Activated CD8-positive, alpha-beta T cell treated with anti-CD3 and anti-CD28 coated beads for 36 hours (primary cell): ENCODE data around the gene PSMD6. TPM values are rescaled to one million over a fixed set of nuclear protein-coding genes. Genes with fewer than 3 reads are reported as not detected.

ENCODE experiments used
- ATAC-seq: fragments of 200-7000 bp; cut with Tn5 transposase; one replicate; pipeline ENCODE4 v1.10.0; 2021; ENCODE audit warnings: mild to moderate bottlenecking, moderate library complexity
- CTCF ChIA-PET: fragments of 350-600 bp; sonication (Branson Sonifier 250); formaldehyde crosslinking; loops from one replicate; lab custom pipeline; 2021; ENCODE audit warnings: antibody characterized with exemption; lab: Charles Lee
- POLR2A ChIA-PET: fragments of 350-600 bp; sonication (Branson Sonifier 250); formaldehyde crosslinking; loops from one replicate; lab custom pipeline; 2021; ENCODE audit warnings: antibody characterized with exemption; lab: Charles Lee
- DNase-seq: peaks from one replicate; pipeline ENCODE4 v3.0.0-alpha.2; 2020
- H3K27ac Mint-ChIP-seq: one replicate; pipeline ENCODE4 v1.8.0; 2021; ENCODE audit warnings: mild to moderate bottlenecking, mixed read lengths
- H3K27me3 Mint-ChIP-seq: one replicate; pipeline ENCODE4 v1.8.0; 2021; ENCODE audit warnings: mixed read lengths
- H3K36me3 Mint-ChIP-seq: one replicate; pipeline ENCODE4 v1.8.0; 2021; ENCODE audit warnings: low read depth, mixed read lengths
- H3K4me1 Mint-ChIP-seq: one replicate; pipeline ENCODE4 v1.8.0; 2021; ENCODE audit warnings: low read depth, mixed read lengths
- H3K4me3 Mint-ChIP-seq: one replicate; pipeline ENCODE4 v1.8.0; 2021; ENCODE audit warnings: mild to moderate bottlenecking, moderate library complexity, mixed read lengths
- H3K9me3 Mint-ChIP-seq: one replicate; pipeline ENCODE4 v1.8.0; 2021; ENCODE audit warnings: mixed read lengths
- intact Hi-C: fragments of 100-400 bp; cut with micrococcal nuclease; formaldehyde crosslinking; loops from one replicate; pipeline ENCODE4 v1.10.0; 2022
- total RNA-seq, 2 experiments: library from RNA; stranded (reverse); gene quantifications; one replicate each; pipeline ENCODE4 v1.2.3, GENCODE V29; 2021
- TF ChIP-seq, protein P1 (sequence below): fragments of 200-600 bp; IDR thresholded peaks from one replicate; pipeline ENCODE4 v1.8.0; 2022; ENCODE audit warnings: antibody characterized with exemption, mild to moderate bottlenecking

PSMD6 gene
- total RNA-seq, 2 experiments from 2014 or later, result 110 to 113 TPM

DNA sequence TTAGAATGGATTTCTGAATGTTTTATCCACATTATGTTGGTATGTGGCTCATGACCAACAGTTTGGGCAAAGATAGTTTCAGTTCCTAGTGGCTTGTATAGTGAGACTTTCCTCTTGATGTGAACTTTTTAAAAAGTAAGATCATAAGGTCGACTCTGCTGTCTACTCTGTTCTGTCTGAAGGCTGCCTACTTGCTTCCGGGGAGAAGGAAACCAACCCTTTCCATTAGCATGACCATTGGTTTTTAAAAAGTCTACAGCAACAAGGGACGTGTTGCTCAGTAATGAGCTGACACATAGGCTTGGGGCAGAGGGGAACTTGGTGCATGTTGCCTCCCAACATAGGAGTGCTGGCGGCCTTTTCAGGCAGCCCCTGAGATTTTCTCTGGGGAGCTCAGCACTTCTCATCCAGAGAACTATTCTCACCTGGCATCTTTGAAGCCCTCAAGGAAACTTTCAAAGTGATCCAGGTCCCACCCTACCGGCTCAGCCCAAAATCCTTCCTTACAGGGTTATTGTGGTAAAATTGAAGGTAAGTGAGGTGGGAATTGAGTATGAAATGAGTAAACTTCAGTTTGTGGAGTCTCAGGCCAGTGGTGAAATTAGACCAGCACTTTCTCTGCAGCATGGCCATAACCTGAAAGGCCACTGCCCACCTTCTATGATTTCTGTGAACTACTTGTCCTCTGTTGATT is 30.6 kb downstream of the PSMD6 start:
- no peaks in the 10 kb centered on the region for H3K9me3 Mint-ChIP-seq
- H3K27ac Mint-ChIP-seq, result peak overlapping the region; percentile 35
- CTCF ChIA-PET, result interaction anchor here (0.7 to 28.1 kb wide), 8 partner anchors 11 to 49 kb away, joined by 3 to 595 read pairs (median 4); no protein-coding TSS in a partner anchor
- TF ChIP-seq, protein P1, sequence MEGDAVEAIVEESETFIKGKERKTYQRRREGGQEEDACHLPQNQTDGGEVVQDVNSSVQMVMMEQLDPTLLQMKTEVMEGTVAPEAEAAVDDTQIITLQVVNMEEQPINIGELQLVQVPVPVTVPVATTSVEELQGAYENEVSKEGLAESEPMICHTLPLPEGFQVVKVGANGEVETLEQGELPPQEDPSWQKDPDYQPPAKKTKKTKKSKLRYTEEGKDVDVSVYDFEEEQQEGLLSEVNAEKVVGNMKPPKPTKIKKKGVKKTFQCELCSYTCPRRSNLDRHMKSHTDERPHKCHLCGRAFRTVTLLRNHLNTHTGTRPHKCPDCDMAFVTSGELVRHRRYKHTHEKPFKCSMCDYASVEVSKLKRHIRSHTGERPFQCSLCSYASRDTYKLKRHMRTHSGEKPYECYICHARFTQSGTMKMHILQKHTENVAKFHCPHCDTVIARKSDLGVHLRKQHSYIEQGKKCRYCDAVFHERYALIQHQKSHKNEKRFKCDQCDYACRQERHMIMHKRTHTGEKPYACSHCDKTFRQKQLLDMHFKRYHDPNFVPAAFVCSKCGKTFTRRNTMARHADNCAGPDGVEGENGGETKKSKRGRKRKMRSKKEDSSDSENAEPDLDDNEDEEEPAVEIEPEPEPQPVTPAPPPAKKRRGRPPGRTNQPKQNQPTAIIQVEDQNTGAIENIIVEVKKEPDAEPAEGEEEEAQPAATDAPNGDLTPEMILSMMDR, result no peak
- H3K27me3 Mint-ChIP-seq, result no peaks in the 10 kb centered on the region
- ATAC-seq, result no peak
- no peak for DNase-seq
- H3K4me3 Mint-ChIP-seq, result no peak overlapping the region
- intact Hi-C loops, result loop anchor here (1.0 kb wide), 1 partner anchor 30 kb away; no protein-coding TSS in a partner anchor
- POLR2A ChIA-PET, result interaction anchor here (0.8 to 1.5 kb wide), 3 partner anchors 11 to 27 kb away, joined by 3 to 5 read pairs (median 4); no protein-coding TSS in a partner anchor
- H3K36me3 Mint-ChIP-seq, result peaks cover 59% of the 10 kb centered on the region
- H3K4me1 Mint-ChIP-seq, result peaks cover 31% of the 10 kb centered on the region

DNA sequence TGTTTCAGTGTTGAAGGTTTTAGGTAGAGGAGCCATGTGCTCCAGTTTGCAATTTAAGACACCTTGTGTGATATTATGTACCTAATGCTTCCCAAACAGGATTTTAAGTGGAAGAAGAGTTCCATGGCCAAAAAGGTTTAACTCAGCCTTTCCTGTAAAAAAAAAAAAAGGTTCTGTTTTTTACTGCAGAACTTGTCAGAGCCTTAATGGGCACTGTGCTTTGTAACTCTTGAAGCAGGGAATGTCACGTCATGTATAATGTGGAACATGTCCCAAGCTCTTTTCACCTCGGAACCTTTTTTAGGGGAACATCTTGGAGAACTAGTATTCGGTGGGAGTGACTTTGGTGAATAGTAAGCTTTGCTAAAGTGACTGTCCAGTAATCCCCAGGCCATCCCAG is 31.6 kb downstream of the PSMD6 start:
- Mint-ChIP-seq H3K36me3 (peaks cover 57% of the 10 kb centered on the region), H3K27me3 (no peaks in the 10 kb centered on the region)

DNA sequence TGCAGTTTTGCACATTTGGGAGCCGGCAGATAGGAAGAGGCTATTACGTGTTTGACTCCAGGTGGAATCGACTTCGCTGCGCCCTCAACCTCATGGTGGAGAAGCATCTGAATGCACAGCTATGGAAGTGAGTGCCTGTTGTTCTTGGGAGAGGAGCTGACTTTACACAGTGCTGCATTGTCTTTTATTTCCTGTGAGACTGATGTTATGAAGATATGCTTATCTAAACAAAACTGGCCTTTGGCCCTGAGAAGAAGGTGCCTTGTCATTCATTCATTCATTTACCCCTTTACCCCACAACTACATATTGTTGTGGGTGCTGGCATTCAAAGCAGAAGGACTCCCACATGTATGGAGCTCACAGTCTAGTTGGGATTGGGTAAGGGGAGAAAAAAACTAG is 32.6 kb downstream of the PSMD6 start:
- no peaks in the 10 kb centered on the region for H3K27me3 Mint-ChIP-seq
- H3K4me1 Mint-ChIP-seq, result peaks cover 37% of the 10 kb centered on the region
- TF ChIP-seq, protein P1, result no peak
- CTCF ChIA-PET, result interaction anchor here (1.0 to 28.1 kb wide), 2 partner anchors 19 to 40 kb away, joined by 3 to 595 read pairs; no protein-coding TSS in a partner anchor
- H3K9me3 Mint-ChIP-seq, result no peaks in the 10 kb centered on the region
- ATAC-seq, result no peak
- peak overlapping the region; percentile 80 for H3K27ac Mint-ChIP-seq
- intact Hi-C loops, result no loop called here
- peaks cover 52% of the 10 kb centered on the region for H3K36me3 Mint-ChIP-seq
- no peak overlapping the region for H3K4me3 Mint-ChIP-seq
- no peak for DNase-seq
- POLR2A ChIA-PET, result interaction anchor here (0.6 to 2.2 kb wide), 4 partner anchors 10 to 18 kb away, joined by 3 to 7 read pairs (median 4); no protein-coding TSS in a partner anchor

More for the DNA sequence above, 31.6 kb downstream of the PSMD6 start:
- peaks cover 34% of the 10 kb centered on the region for H3K4me1 Mint-ChIP-seq
- ATAC-seq, result no peak
- H3K9me3 Mint-ChIP-seq, result no peaks in the 10 kb centered on the region
- intact Hi-C loops, result no loop called here
- DNase-seq, result no peak
- ChIA-PET POLR2A (interaction anchor here (0.9 to 2.2 kb wide), 3 partner anchors 11 to 16 kb away, joined by 3 to 7 read pairs (median 4); no protein-coding TSS in a partner anchor), CTCF (interaction anchor here (0.9 to 28.1 kb wide), 5 partner anchors 16 to 48 kb away, joined by 3 to 595 read pairs (median 4); no protein-coding TSS in a partner anchor)
- H3K27ac Mint-ChIP-seq, result peak overlapping the region; percentile 80
- no peak overlapping the region for H3K4me3 Mint-ChIP-seq
- TF ChIP-seq, protein P1, result no peak

DNA sequence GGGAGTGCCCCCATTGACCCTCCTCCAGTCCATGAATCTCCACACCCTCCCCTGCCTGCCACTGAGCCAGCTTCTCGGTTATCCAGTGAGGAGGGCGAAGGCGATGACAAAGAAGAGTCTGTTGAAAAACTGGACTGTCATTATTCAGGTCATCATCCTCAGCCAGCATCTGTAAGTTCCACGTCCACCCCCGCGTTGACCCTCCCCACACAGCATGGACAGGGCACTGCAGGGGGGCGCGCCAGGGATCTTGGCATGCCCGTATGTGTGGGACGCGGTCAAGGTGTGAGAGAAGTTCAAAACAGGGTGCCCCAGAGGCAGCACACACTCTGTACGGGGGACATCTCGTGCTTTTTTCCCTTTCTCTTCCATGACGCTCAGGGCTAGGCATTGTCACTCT is 33.1 kb downstream of the PSMD6 start:
- ATAC-seq (no peak), DNase-seq (no peak)
- POLR2A ChIA-PET, result interaction anchor here (2.2 kb wide), 1 partner anchor 9 kb away, joined by 7 read pairs; no protein-coding TSS in a partner anchor
- H3K27me3 Mint-ChIP-seq, result no peaks in the 10 kb centered on the region
- H3K9me3 Mint-ChIP-seq, result no peaks in the 10 kb centered on the region
- H3K36me3 Mint-ChIP-seq, result peaks cover 52% of the 10 kb centered on the region
- peak overlapping the region; percentile 80 for H3K27ac Mint-ChIP-seq
- TF ChIP-seq, protein P1, result no peak
- no peak overlapping the region for H3K4me3 Mint-ChIP-seq
- CTCF ChIA-PET, result interaction anchor here (1.0 to 28.1 kb wide), 2 partner anchors 18 to 19 kb away, joined by 3 to 595 read pairs; no protein-coding TSS in a partner anchor
- intact Hi-C loops, result no loop called here
- peaks cover 38% of the 10 kb centered on the region for H3K4me1 Mint-ChIP-seq
